DOHH2 (cell line): ENCODE measurements around the gene PTGR1.

Source experiments
- CTCF ChIP-seq: fragments of 200-600 bp; sonication (generic); IDR thresholded peaks from one replicate; pipeline ENCODE4 v1.5.1; 2014; ENCODE audit warnings: antibody characterized with exemption, mild to moderate bottlenecking, low read depth, low read length; ENCODE audit not compliant: poor library complexity, severe bottlenecking
- EZH2phosphoT487 ChIP-seq: fragments of 200-600 bp; sonication (generic); IDR thresholded peaks from 2 replicates; pipeline ENCODE4 v1.6.1; 2017; ENCODE audit warnings: borderline replicate concordance, mild to moderate bottlenecking, antibody characterized with exemption, low read length, moderate library complexity, mixed read lengths

GRCh38 chr9:111637421-111637950 is 38.0 kb upstream of the PTGR1 start:
- no peak for TF ChIP-seq EZH2phosphoT487
- no peak for TF ChIP-seq CTCF
